Cardiac fibroblast (primary cell): Measurements from ENCODE around the gene SPTBN2.

Source experiments
- DNase-seq, 2 donors: peaks; one replicate each; pipeline versions ENCODE4 v3.0.0 to v3.0.0-alpha.2; 2010; ENCODE audit warnings: low read depth in 2 of 2
- H3K4me3 ChIP-seq, 2 donors: replicated peaks in 1 of 2; 1 replicate in 1 of 2; 2 replicates in 1 of 2; pipeline ENCODE4 v1.5.1; 2011; ENCODE audit warnings: low read depth in 2 of 2, low read length in 2 of 2, mild to moderate bottlenecking in 2 of 2, moderate library complexity in 1 of 2
- TF ChIP-seq, protein P1 (sequence below): IDR thresholded peaks from one replicate; pipeline ENCODE4 v1.5.1; 2011; ENCODE audit warnings: low read depth, mild to moderate bottlenecking, low read length, inconsistent platforms

Gene SPTBN2

DNA sequence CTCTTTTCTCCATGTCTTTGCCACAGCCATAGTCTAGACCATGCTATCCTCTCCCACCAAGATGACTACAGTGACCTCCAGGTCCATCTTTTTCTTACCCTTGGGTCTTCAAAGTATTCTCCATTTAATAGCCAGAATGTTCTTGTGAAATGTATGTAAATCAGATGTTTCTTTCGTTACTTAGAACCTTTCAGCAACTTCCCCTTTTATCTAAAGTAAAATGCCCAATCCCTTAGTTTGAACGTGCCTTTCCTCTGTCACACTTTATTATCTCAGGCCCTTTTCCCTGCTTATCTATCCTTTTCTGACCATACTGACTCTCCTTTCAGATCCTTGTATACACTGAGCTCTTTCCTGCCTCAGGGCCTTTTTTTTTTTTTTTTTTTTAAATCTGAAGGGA is 69.3 kb downstream of the SPTBN2 start:
- no peak for DNase-seq
- TF ChIP-seq, protein P1, sequence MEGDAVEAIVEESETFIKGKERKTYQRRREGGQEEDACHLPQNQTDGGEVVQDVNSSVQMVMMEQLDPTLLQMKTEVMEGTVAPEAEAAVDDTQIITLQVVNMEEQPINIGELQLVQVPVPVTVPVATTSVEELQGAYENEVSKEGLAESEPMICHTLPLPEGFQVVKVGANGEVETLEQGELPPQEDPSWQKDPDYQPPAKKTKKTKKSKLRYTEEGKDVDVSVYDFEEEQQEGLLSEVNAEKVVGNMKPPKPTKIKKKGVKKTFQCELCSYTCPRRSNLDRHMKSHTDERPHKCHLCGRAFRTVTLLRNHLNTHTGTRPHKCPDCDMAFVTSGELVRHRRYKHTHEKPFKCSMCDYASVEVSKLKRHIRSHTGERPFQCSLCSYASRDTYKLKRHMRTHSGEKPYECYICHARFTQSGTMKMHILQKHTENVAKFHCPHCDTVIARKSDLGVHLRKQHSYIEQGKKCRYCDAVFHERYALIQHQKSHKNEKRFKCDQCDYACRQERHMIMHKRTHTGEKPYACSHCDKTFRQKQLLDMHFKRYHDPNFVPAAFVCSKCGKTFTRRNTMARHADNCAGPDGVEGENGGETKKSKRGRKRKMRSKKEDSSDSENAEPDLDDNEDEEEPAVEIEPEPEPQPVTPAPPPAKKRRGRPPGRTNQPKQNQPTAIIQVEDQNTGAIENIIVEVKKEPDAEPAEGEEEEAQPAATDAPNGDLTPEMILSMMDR: no peak
- no peak overlapping the region for H3K4me3 ChIP-seq

DNA sequence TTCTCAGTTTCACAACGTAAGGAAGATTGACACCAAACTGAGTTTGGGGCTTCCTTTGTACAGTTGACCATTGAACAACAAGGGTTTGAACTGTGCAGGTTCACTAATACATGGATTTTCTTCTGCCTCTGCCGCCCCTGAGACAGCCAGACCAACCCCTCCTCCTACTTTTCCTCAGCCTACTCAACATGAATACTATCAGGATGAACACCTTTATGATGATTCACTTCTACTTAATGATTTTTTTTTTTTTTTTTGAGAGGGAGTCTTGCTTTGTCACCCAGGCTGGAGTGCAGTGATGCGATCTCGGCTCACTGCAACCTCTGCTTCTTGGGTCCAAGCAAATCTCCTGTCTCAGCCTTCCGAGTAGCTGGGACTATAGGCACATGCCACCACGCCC is 75.9 kb downstream of the SPTBN2 start:
- H3K4me3 ChIP-seq: no peak overlapping the region
- DNase-seq: no peak
- TF ChIP-seq, protein P1: no peak

DNA sequence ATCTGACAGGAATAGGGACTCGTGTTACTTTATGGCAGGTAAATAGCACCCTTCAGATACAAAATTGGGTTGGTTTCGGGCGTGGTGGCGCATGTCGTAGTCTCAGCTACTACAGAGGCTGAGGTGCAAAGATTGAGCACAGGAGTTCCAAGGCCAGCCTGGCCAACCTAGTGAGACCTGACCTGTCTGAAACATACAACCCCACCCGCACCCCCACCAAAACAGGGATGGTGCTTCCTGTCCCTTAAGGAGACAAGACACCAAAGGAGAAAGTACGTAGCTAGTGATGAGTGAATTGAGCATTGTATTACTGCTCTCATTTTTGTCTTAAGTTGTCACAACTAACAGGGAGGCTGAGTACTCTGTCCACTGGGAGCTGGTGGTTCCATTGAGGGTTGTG is 76.4 kb downstream of the SPTBN2 start:
- no peak overlapping the region for H3K4me3 ChIP-seq
- DNase-seq: no peak
- TF ChIP-seq, protein P1: no peak

DNA sequence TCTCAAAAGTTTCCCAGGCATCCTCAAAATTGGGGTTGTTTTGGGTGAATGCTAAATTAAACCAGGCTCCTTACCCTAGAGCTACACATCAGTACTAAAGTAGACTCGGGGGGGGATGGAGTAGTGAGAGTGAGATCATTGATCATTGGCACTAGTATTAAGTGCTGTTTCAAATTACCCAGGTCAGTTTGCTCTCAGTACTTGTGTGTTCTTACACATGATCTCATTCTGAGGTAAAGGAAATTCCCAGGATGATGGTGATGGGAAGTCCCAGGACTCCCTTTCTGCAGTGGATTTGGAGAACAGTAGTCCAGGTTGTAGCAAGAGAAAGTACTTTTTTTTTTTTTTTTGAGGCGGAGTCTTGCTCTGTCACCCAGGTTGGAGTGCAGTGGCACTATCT is 78.0 kb downstream of the SPTBN2 start:
- H3K4me3 ChIP-seq: no peak overlapping the region
- peak in 1 of 2 donors; percentile 30 for DNase-seq
- TF ChIP-seq, protein P1: no peak

DNA sequence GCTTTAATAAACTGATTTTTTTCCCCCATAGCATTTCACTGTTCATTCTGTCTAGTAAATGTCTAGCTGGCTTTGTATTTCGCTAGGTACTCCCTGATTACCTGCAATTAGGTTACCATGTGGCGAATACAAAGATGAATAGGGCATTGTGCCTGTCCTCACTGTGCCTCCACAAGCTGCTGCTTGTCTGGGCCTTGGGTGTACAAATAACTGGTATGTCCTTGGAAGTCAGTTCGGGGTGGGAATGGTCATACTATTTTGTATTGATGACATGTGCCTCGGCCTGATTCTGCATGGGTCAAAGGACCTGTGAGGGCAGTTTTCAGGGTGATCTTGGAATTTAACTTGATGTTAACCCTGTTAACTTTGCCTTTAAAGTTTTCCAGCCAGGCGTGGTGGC is 79.1 kb downstream of the SPTBN2 start:
- TF ChIP-seq, protein P1: no peak
- H3K4me3 ChIP-seq: no peak overlapping the region
- no peak for DNase-seq

DNA sequence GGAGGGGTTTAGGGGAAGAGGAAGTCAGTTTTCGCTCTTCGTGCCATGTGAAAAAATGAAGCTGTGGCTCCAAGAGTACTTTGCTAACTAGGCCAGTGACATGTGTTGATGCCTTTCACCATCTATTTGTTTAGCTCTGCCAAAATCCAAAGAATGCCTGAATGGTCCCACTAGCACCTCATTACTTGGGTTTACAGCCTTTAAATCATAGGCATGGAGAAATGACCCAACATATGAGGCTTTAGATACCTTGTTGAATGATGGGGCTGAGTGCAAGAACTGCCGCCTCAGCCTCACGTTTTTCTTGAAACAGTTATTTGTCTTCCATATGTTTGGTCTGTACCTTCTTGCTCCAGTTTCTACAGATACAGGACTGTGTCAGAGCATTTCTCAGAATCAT is 82.2 kb downstream of the SPTBN2 start:
- TF ChIP-seq, protein P1: no peak
- DNase-seq: no peak
- no peak overlapping the region for H3K4me3 ChIP-seq

DNA sequence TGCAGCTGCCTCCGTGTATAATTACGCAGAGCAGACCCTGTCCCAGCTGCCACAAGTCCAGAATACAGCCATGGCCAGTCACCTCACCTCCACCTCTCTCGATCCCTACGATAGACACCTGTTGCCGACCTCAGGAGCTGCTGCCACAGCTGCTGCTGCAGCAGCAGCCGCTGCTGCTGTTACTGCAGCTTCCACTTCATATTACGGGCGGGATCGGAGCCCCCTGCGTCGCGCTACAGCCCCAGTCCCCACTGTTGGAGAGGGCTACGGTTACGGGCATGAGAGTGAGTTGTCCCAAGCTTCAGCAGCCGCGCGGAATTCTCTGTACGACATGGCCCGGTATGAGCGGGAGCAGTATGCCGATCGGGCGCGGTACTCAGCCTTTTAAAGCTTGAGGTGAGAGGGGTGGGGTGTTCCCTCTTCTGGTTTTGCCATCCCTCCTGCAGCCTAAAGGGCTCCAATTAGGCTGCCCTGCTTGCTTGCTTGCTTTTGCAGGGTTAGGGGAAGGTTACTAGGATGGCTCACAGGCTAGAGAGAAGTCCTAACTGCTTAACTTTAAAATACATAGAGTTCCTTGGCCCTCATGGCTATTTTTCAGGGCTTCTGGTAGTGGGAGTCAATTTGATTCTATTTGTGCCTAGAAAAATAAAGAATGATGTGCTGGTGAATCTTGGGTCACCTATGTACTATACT is 85.1 kb downstream of the SPTBN2 start:
- no peak overlapping the region for H3K4me3 ChIP-seq
- TF ChIP-seq, protein P1: no peak
- DNase-seq: no peak
